HuH-7 (cell line): Measurements from ENCODE around the gene CSH1.
"Not testable (repeated sequence)": the region's sequence is repeated elsewhere in the genome, so short reads cannot be mapped to it uniquely, and the experiment has no call there.

ENCODE experiments used
- DNase-seq: peaks from one replicate; pipeline ENCODE4 v3.0.0; 2011; ENCODE audit warnings: low spot score

CSH1 gene

GRCh38 chr17:63869491-63870291 lies 26.7 kb downstream of the CSH1 start:
- not testable (repeated sequence) for DNase-seq

GRCh38 chr17:63866625-63867024 lies 29.7 kb downstream of the CSH1 start:
- DNase-seq: not testable (repeated sequence)

DNA sequence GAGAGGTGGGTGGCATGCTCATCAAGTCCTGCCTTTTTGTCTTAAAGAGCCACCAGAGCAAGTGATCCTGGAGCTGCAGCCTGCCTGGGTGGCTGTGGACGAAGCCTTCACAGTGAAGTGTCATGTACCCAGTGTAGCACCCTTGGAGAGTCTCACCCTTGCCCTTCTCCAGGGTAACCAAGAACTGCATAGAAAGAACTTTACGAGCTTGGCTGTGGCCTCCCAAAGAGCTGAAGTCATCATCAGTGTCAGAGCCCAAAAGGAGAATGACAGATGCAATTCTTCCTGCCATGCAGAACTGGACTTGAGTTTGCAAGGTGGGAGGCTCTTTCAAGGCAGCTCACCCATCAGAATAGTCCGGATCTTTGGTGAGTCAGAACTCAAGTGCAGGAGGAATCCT lies 37.1 kb downstream of the CSH1 start:
- no peak for DNase-seq

- not testable (repeated sequence) for DNase-seq
Measured at GRCh38 chr17:63856425-63856824, 39.9 kb downstream of the CSH1 start.

DNA sequence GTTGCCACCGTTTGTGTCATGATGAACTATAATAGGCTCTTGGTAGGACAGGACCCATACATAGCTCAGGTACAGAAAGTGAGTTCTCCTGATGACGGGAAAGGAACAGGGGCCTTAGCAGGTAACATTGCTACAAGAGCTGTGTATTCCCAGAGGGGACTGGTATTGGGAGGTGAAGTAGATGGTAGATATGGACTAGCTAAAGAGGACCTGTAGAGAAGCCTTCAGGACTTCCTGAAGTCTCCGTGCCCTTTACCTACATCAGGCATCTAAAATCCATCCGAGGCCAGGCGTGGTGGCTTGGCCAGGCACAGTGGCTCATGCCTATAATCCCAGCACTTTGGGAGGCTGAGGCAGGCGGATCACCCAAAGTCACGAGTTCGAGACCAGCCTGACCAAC lies 41.2 kb downstream of the CSH1 start:
- no peak for DNase-seq

GRCh38 chr17:63854709-63855108 lies 41.7 kb downstream of the CSH1 start:
- DNase-seq: no peak

DNA sequence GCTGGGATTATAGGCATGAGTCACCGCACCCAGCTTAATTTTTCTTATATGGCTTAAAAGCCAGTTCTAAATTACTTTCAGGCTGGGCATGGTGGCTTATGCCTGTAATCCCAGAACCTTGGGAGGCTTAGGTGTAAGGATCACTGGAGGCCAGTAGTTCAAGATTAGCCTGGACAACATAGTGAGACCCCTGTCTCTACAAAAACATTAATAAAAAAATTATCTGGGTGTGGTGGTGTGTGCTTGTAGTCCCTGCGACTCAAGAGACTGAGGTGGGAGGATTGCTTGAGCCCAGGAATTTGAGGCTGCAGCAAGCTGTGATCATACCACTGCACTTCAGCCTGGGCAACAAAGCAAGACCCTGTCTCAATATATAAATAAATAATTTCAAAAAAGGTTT lies 43.1 kb downstream of the CSH1 start:
- DNase-seq: no peak

DNA sequence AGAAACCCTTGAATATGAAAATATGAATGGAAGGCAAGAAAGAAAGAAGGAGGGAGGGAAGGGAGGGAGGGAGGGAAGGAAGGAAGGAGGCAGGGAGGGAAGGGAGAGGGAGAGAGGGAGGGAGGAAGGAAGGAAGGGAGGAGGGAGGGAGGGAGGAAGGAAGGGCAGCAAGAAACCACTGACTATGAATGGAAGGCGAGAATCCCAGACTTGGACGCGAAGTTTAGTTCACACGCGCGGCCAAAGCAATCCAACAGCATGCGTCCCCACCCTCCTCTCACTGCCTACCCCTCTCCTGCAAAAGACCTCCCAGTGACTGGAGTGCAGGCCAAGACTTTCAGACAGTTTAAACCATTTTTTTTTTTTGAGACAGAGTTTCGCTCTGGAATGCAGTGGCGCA lies 46.0 kb downstream of the CSH1 start:
- no peak for DNase-seq

DNA sequence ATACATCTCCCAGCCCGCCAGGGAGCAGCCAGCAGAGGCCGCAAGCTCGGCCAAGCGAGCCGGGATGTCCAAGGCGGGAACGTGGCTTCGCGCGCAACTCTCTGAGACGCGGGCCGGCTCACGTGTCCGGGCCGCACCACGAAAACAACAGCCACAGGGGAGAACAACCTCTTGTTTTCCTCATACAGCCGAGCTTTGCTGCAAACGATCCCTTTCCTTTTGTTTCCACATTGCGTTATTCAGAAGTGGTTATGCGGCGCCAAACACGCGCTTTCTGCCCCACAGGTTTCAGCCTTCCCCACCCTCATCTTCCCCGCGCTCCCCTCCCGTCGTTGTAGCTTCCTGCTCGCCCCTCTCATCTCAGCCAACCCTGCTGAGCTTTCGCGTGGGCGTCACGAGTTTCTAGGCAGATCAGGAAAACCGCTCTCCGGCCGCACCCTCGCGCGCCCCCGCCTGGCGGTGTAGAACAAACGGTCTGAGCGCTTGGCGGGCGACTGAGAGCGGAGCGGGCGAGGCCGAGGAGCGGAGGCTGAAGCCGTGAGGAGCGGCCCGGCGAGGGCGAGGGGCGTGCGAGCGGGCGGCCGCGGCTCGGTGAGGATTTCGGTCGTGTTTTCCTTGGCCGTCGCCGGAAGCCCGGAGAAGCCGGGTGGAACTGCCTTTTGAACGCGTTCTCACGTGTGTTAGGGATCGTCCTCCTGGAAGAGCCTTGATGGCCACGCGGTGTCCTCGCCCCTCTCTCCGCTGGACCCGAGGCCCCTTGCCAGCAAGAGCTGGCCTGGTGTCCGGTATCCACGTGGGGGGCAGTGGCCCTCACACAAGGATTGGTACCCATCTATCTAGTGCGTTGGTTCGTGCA lies 47.3 kb downstream of the CSH1 start:
- DNase-seq: no peak

DNA sequence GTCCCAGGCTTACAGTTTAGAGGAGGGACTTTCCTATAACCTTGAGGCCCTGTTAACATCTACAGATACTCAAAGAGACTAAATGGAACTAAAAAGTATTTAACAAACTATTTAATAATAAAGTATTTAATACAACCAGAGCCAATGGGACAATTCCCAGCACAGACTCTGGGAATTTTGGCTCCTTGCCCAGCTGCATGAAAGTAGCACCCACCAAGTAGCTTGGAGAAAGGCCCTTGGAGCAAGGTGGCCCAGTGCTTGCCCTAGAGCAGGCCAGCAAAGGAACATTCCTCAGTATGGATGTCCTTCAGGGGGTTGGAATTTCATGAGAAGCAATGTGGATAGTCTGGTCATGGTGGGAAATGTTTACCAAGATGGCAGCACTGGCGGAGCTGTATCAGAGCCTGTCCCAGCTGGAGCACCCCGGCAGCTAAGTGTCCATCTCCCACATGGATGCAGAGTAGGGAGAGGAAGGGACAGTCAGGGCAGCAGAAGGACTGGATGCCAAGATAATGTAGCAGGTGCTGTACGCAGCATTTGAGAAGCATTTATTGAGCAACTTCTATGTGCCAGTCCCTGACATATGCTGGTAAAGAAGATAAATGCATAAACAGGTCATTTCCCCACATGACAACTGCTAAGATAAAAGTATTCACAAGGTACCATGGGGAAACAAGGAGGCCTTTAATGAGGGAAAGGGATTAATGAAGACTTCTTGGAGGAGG lies 48.7 kb downstream of the CSH1 start:
- no peak for DNase-seq

DNA sequence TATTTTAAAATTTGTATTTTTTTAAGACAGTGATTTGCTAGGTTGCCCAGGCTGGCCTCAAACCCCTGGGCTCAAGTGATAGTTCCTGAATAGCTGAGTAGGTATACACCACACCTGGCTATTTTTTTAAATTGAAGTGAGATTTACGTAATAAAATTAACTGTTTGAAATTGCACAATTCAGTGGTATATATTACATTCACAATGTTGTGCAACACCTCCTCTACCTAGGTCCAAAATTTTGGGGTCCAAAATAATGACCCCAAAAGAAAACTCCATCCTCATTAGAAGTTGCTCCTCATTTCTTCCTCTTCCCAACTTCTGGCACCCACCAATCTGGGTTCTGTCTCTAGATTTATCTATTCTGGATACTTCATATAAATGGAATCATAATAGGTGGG lies 50.9 kb downstream of the CSH1 start:
- no peak for DNase-seq
